OCI-LY7 (cell line): ENCODE results near the gene MIER2. TPM values are rescaled to one million over a fixed set of nuclear protein-coding genes. Genes with fewer than 3 reads are reported as not detected.

ENCODE experiments used
- BruUV-seq: library from RNA; stranded (reverse); fragments of 400-500 nt; replicated peaks from 2 replicates; lab custom pipeline; 2021; lab: Mats Ljungman, UMichigan
- CTCF ChIA-PET: fragments of 300-600 bp; sonication (Branson Sonifier 250); formaldehyde crosslinking; loops from one replicate; lab custom pipeline; 2022; ENCODE audit warnings: antibody characterized with exemption; ENCODE audit not compliant: unreplicated experiment; lab: Charles Lee
- POLR2A ChIA-PET: fragments of 300-600 bp; sonication (Branson Sonifier 250); formaldehyde crosslinking; loops from one replicate; lab custom pipeline; 2022; ENCODE audit warnings: antibody characterized with exemption; lab: Charles Lee
- DNase-seq: peaks from one replicate; pipeline ENCODE4 v3.0.0-alpha.2; 2015; ENCODE audit warnings: low spot score
- H2AFZ ChIP-seq: fragments of 200-600 bp; sonication (generic), shearing (Covaris generic); 2 replicates; pipeline ENCODE4 v1.6.1; 2014; ENCODE audit warnings: mild to moderate bottlenecking, antibody characterized with exemption, low read length, moderate library complexity
- H3K27ac ChIP-seq: fragments of 200-600 bp; sonication (generic); 2 replicates; pipeline ENCODE4 v1.5.1; 2014; ENCODE audit warnings: mixed run types, low read depth, mild to moderate bottlenecking, moderate library complexity, low read length, inconsistent platforms; ENCODE audit not compliant: poor library complexity, severe bottlenecking
- H3K36me3 ChIP-seq: fragments of 200-600 bp; sonication (generic); 2 replicates; pipeline ENCODE4 v1.6.1; 2014; ENCODE audit warnings: mild to moderate bottlenecking, antibody characterized with exemption, low read length, moderate library complexity, mixed read lengths; ENCODE audit not compliant: insufficient read depth
- H3K4me1 ChIP-seq: fragments of 200-600 bp; sonication (generic); 2 replicates; pipeline ENCODE4 v1.5.1; 2014; ENCODE audit warnings: mild to moderate bottlenecking, low read length; ENCODE audit not compliant: insufficient read depth, poor library complexity, severe bottlenecking
- H3K4me2 ChIP-seq: fragments of 200-600 bp; sonication (generic); 2 replicates; pipeline ENCODE4 v1.6.1; 2014; ENCODE audit warnings: mild to moderate bottlenecking, low read length
- H3K4me3 ChIP-seq: fragments of 200-600 bp; sonication (generic); 2 replicates; pipeline ENCODE4 v1.5.1; 2014; ENCODE audit warnings: mild to moderate bottlenecking, low read depth, low read length; ENCODE audit not compliant: poor library complexity, severe bottlenecking
- H3K79me2 ChIP-seq: fragments of 200-600 bp; sonication (generic); 2 replicates; pipeline ENCODE4 v1.6.1; 2016; ENCODE audit warnings: low read depth, mild to moderate bottlenecking, low read length, moderate library complexity, mixed read lengths; ENCODE audit not compliant: insufficient read depth
- H3K9me2 ChIP-seq: fragments of 200-600 bp; sonication (generic); 2 replicates; pipeline ENCODE4 v1.6.1; 2016; ENCODE audit warnings: mild to moderate bottlenecking, low read length, mixed read lengths; ENCODE audit not compliant: insufficient read depth
- H3K9me3 ChIP-seq: fragments of 200-600 bp; sonication (generic); 2 replicates; pipeline ENCODE4 v1.6.1; 2014; ENCODE audit warnings: mild to moderate bottlenecking, mixed run types, low read length, mixed read lengths
- H4K20me1 ChIP-seq: fragments of 200-600 bp; sonication (generic); 2 replicates; pipeline ENCODE4 v1.6.1; 2014; ENCODE audit warnings: mild to moderate bottlenecking, antibody characterized with exemption, low read length, moderate library complexity, mixed read lengths; ENCODE audit not compliant: insufficient read depth
- CTCF ChIP-seq: fragments of 200-600 bp; sonication (generic); conservative IDR thresholded peaks from 2 replicates; pipeline ENCODE4 v1.5.1; 2014; ENCODE audit warnings: mild to moderate bottlenecking, antibody characterized with exemption, low read length, moderate library complexity, mixed read lengths
- EZH2phosphoT487 ChIP-seq: fragments of 200-600 bp; sonication (generic); IDR thresholded peaks from 2 replicates; pipeline ENCODE4 v1.6.1; 2018; ENCODE audit warnings: low read depth, borderline replicate concordance, mild to moderate bottlenecking, mixed run types, antibody characterized with exemption, low read length, moderate library complexity, mixed read lengths
- intact Hi-C: fragments of 100-400 bp; cut with micrococcal nuclease; formaldehyde crosslinking; loops from one replicate; pipeline ENCODE4 v1.10.0; 2022; ENCODE audit not compliant: unreplicated experiment
- total RNA-seq, 2 experiments: library from RNA; depleted of rRNA in 1 of 2; stranded (reverse); fragments of >200 nt in 1 of 2; shearing (Covaris generic) in 1 of 2; gene quantifications; 2 replicates each; pipeline ENCODE4 v1.2.3, GENCODE V29; 2014 to 2022

The MIER2 gene
- total RNA-seq, 2 experiments from 2014 or later: 29.1 to 30.2 TPM

- no peak for DNase-seq
- Histone ChIP-seq H3K9me3 (no peaks in the 10 kb centered on the region), H2AFZ (no peak overlapping the region), H3K4me3 (no peak overlapping the region), H3K4me2 (no peak overlapping the region), H3K79me2 (no peaks in the 10 kb centered on the region), H4K20me1 (no peaks in the 10 kb centered on the region), H3K36me3 (no peaks in the 10 kb centered on the region), H3K27ac (no peak overlapping the region), H3K9me2 (no peaks in the 10 kb centered on the region), H3K4me1 (peaks cover 10% of the 10 kb centered on the region)
- intact Hi-C loops: no loop called here
- no TSS peak for BruUV-seq
- TF ChIP-seq EZH2phosphoT487: no peak
- ChIA-PET POLR2A (no interaction called here), CTCF (interaction anchor here (0.7 kb wide), 1 partner anchor 14 kb away, joined by 3 read pairs; no protein-coding TSS in a partner anchor)
Observed at GRCh38 chr19:368630-369024, 24.0 kb upstream of the MIER2 start.

- Histone ChIP-seq H3K4me1 (peaks cover 10% of the 10 kb centered on the region), H3K9me3 (no peaks in the 10 kb centered on the region), H2AFZ (no peak overlapping the region), H3K36me3 (no peaks in the 10 kb centered on the region), H3K9me2 (no peaks in the 10 kb centered on the region), H4K20me1 (no peaks in the 10 kb centered on the region), H3K79me2 (no peaks in the 10 kb centered on the region), H3K4me3 (no peak overlapping the region), H3K27ac (no peak overlapping the region), H3K4me2 (no peak overlapping the region)
- no peak for DNase-seq
- no peak for TF ChIP-seq EZH2phosphoT487
- no peak for TF ChIP-seq CTCF
- ChIA-PET POLR2A (no interaction called here), CTCF (no interaction called here)
- intact Hi-C loops: no loop called here
- no TSS peak for BruUV-seq
Observed at GRCh38 chr19:367963-368629, 23.5 kb upstream of the MIER2 start.

- H3K4me3 ChIP-seq: no peak overlapping the region
- no TSS peak for BruUV-seq
- no peaks in the 10 kb centered on the region for H3K9me3 ChIP-seq
- ChIA-PET POLR2A (no interaction called here), CTCF (no interaction called here)
- H3K36me3 ChIP-seq: no peaks in the 10 kb centered on the region
- no peak overlapping the region for H2AFZ ChIP-seq
- no peaks in the 10 kb centered on the region for H3K79me2 ChIP-seq
- no peak overlapping the region for H3K4me2 ChIP-seq
- no peaks in the 10 kb centered on the region for H4K20me1 ChIP-seq
- H3K27ac ChIP-seq: no peak overlapping the region
- H3K4me1 ChIP-seq: peaks cover 10% of the 10 kb centered on the region
- DNase-seq: no peak
- intact Hi-C loops: no loop called here
- no peak for TF ChIP-seq EZH2phosphoT487
- no peak for TF ChIP-seq CTCF
- H3K9me2 ChIP-seq: no peaks in the 10 kb centered on the region
Observed at GRCh38 chr19:367561-367960, 23.0 kb upstream of the MIER2 start.
